ENCODE data around the gene TRIM56.
A peak's percentile ranks its signal among the peaks of the same experiment; 100 is the strongest.
"Not testable (repeated sequence)": the region's sequence is repeated elsewhere in the genome, so short reads cannot be mapped to it uniquely, and the experiment has no call there.

The TRIM56 gene

GRCh38 chr7:101112233-101112632 is 27.0 kb downstream of the TRIM56 start:
- peak in 5 of 58 donors; percentile 3 to 44 (median 12) for DNase-seq

GRCh38 chr7:101113140-101113539 is 27.9 kb downstream of the TRIM56 start:
- not testable (repeated sequence) for DNase-seq

- no peak for DNase-seq
These were observed 28.6 kb downstream of the TRIM56 start for GRCh38 chr7:101113836-101114235.

- no peak for DNase-seq
These were observed 29.2 kb downstream of the TRIM56 start for GRCh38 chr7:101114492-101114891.

- no peak for DNase-seq
These were observed 29.9 kb downstream of the TRIM56 start for GRCh38 chr7:101115215-101115614.

GRCh38 chr7:101116898-101117297 is 31.6 kb downstream of the TRIM56 start:
- DNase-seq = no peak

GRCh38 chr7:101118856-101119255 is 33.6 kb downstream of the TRIM56 start:
- DNase-seq = no peak

GRCh38 chr7:101119876-101120275 is 34.6 kb downstream of the TRIM56 start:
- DNase-seq = peak in 1 of 58 donors; percentile 15

GRCh38 chr7:101120315-101120714 is 35.0 kb downstream of the TRIM56 start:
- no peak for DNase-seq

GRCh38 chr7:101121631-101121990 is 36.3 kb downstream of the TRIM56 start:
- not testable (repeated sequence) for DNase-seq

- DNase-seq = peak in 7 of 58 donors; percentile 2 to 43 (median 12)
These were observed 37.0 kb downstream of the TRIM56 start for GRCh38 chr7:101121991-101122932.

GRCh38 chr7:101122933-101123702 is 37.8 kb downstream of the TRIM56 start:
- DNase-seq = no peak

- no peak for DNase-seq
These were observed 38.4 kb downstream of the TRIM56 start for GRCh38 chr7:101123703-101124068.

GRCh38 chr7:101124376-101125056 is 39.2 kb downstream of the TRIM56 start:
- no peak for DNase-seq

- peak in 15 of 58 donors; percentile 7 to 51 (median 18) for DNase-seq
These were observed 40.8 kb downstream of the TRIM56 start for GRCh38 chr7:101125989-101126650.

GRCh38 chr7:101126651-101127459 is 41.6 kb downstream of the TRIM56 start, which contains the start of gene SERPINE1:
Gene SERPINE1, plus strand, starts transcription at chr7:101127104. Its CDS starts 1,290 bp downstream, at chr7:101128394.
- peak in 20 of 58 donors; percentile 2 to 48 (median 21) for DNase-seq

GRCh38 chr7:101127460-101128039 is 42.3 kb downstream of the TRIM56 start:
- DNase-seq = no peak

- DNase-seq = no peak
These were observed 43.0 kb downstream of the TRIM56 start for GRCh38 chr7:101128040-101128834.

- no peak for DNase-seq
These were observed 44.4 kb downstream of the TRIM56 start for GRCh38 chr7:101129603-101130117.
